Nephron progenitor cell (in vitro differentiated cells): ENCODE data around the gene IFI27L1.

Experiments used
- DNase-seq: peaks from one replicate; pipeline ENCODE4 v3.0.0; 2021
- H3K27ac Mint-ChIP-seq: 2 replicates; pipeline ENCODE4 v1.8.0; 2021; ENCODE audit warnings: mild to moderate bottlenecking, moderate library complexity, mixed read lengths
- H3K27me3 Mint-ChIP-seq: 2 replicates; pipeline ENCODE4 v1.8.0; 2021; ENCODE audit warnings: mild to moderate bottlenecking, low read depth, mixed read lengths; ENCODE audit not compliant: poor library complexity
- H3K36me3 Mint-ChIP-seq: 2 replicates; pipeline ENCODE4 v1.8.0; 2021; ENCODE audit warnings: low read depth, mixed read lengths
- H3K4me1 Mint-ChIP-seq: 2 replicates; pipeline ENCODE4 v1.8.0; 2021; ENCODE audit warnings: mixed read lengths
- H3K4me3 Mint-ChIP-seq: 2 replicates; pipeline ENCODE4 v1.8.0; 2021; ENCODE audit warnings: mild to moderate bottlenecking, moderate library complexity, mixed read lengths
- H3K9me3 Mint-ChIP-seq: 2 replicates; pipeline ENCODE4 v1.8.0; 2021; ENCODE audit warnings: mild to moderate bottlenecking, moderate library complexity, mixed read lengths
- CTCF ChIP-seq: fragments of 200-600 bp; sonication (generic); IDR thresholded peaks from 2 replicates; pipeline ENCODE4 v1.5.0; 2021; ENCODE audit warnings: antibody characterized with exemption

IFI27L1 gene

GRCh38 chr14:94124582-94125377 is 43.7 kb downstream of the IFI27L1 start:
- Mint-ChIP-seq H3K27ac (no peak overlapping the region), H3K36me3 (no peaks in the 10 kb centered on the region), H3K9me3 (peaks cover 28% of the 10 kb centered on the region), H3K4me3 (no peak overlapping the region), H3K4me1 (peaks cover 12% of the 10 kb centered on the region), H3K27me3 (peaks cover 27% of the 10 kb centered on the region)
- DNase-seq: no peak
- TF ChIP-seq CTCF: no peak

- Mint-ChIP-seq H3K27me3 (peaks cover 25% of the 10 kb centered on the region), H3K4me3 (no peak overlapping the region), H3K27ac (no peak overlapping the region), H3K4me1 (peaks cover 21% of the 10 kb centered on the region), H3K36me3 (no peaks in the 10 kb centered on the region), H3K9me3 (peaks cover 22% of the 10 kb centered on the region)
- DNase-seq: no peak
- no peak for TF ChIP-seq CTCF
These were observed 44.7 kb downstream of the IFI27L1 start for GRCh38 chr14:94125659-94126418.

GRCh38 chr14:94126419-94126677 is 45.2 kb downstream of the IFI27L1 start:
- TF ChIP-seq CTCF: no peak
- no peaks in the 10 kb centered on the region for H3K36me3 Mint-ChIP-seq
- no peak for DNase-seq
- peaks cover 21% of the 10 kb centered on the region for H3K4me1 Mint-ChIP-seq
- H3K9me3 Mint-ChIP-seq: peaks cover 17% of the 10 kb centered on the region
- no peak overlapping the region for H3K4me3 Mint-ChIP-seq
- peaks cover 20% of the 10 kb centered on the region for H3K27me3 Mint-ChIP-seq
- H3K27ac Mint-ChIP-seq: no peak overlapping the region

- no peak for TF ChIP-seq CTCF
- DNase-seq: no peak
- Mint-ChIP-seq H3K27ac (no peak overlapping the region), H3K4me1 (peaks cover 21% of the 10 kb centered on the region), H3K4me3 (no peak overlapping the region), H3K9me3 (peaks cover 15% of the 10 kb centered on the region), H3K27me3 (peaks cover 20% of the 10 kb centered on the region), H3K36me3 (no peaks in the 10 kb centered on the region)
These were observed 45.7 kb downstream of the IFI27L1 start for GRCh38 chr14:94126800-94127199.

- H3K27me3 Mint-ChIP-seq: peaks cover 20% of the 10 kb centered on the region
- peaks cover 21% of the 10 kb centered on the region for H3K4me1 Mint-ChIP-seq
- no peak for TF ChIP-seq CTCF
- peak overlapping the region; percentile 84 for H3K4me3 Mint-ChIP-seq
- no peak overlapping the region for H3K27ac Mint-ChIP-seq
- H3K9me3 Mint-ChIP-seq: peaks cover 9% of the 10 kb centered on the region
- no peaks in the 10 kb centered on the region for H3K36me3 Mint-ChIP-seq
- DNase-seq: no peak
These were observed 46.2 kb downstream of the IFI27L1 start for GRCh38 chr14:94127330-94127729.
